ENCODE measurements around the gene SNCA.

DNA sequence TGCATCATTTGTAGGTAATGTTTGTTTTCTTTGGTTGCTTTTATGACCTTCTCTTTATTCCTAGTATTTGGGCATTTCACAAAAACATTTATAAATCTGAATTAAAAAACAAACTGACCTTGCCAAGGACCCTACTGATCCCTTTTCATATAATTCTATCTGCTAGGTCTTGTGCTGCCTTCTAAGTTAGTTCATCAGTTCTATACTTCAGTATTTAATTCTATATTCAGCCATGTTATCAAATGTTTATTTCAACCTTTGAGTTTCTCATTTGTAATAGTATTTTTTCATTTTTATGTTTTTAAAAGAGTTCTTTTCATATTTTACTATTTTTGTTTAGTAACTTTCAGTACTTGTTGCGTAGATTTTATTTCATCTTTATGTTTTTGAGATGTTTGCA, 155.3 kb downstream of the SNCA start:
- no peak for TF ChIP-seq POLR2A (IDR thresholded peaks at IDR 0.05)
- TF ChIP-seq, protein P1, sequence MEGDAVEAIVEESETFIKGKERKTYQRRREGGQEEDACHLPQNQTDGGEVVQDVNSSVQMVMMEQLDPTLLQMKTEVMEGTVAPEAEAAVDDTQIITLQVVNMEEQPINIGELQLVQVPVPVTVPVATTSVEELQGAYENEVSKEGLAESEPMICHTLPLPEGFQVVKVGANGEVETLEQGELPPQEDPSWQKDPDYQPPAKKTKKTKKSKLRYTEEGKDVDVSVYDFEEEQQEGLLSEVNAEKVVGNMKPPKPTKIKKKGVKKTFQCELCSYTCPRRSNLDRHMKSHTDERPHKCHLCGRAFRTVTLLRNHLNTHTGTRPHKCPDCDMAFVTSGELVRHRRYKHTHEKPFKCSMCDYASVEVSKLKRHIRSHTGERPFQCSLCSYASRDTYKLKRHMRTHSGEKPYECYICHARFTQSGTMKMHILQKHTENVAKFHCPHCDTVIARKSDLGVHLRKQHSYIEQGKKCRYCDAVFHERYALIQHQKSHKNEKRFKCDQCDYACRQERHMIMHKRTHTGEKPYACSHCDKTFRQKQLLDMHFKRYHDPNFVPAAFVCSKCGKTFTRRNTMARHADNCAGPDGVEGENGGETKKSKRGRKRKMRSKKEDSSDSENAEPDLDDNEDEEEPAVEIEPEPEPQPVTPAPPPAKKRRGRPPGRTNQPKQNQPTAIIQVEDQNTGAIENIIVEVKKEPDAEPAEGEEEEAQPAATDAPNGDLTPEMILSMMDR (IDR thresholded peaks at IDR 0.05) = no peak
